Measurements from ENCODE around the gene COL25A1.
"Not testable (repeated sequence)": the region's sequence is repeated elsewhere in the genome, so short reads cannot be mapped to it uniquely, and the experiment has no call there.

Gene COL25A1

GRCh38 chr4:108890484-108890881 lies 412.0 kb downstream of the COL25A1 start:
- DNase-seq: no peak

- no peak for DNase-seq
Measured at GRCh38 chr4:108889696-108890483, 412.6 kb downstream of the COL25A1 start.

GRCh38 chr4:108888769-108889168 lies 413.7 kb downstream of the COL25A1 start:
- no peak for DNase-seq

- DNase-seq: no peak
Measured at GRCh38 chr4:108887034-108887433, 415.4 kb downstream of the COL25A1 start.

GRCh38 chr4:108885211-108885610 lies 417.2 kb downstream of the COL25A1 start:
- no peak for DNase-seq

- no peak for DNase-seq
Measured at GRCh38 chr4:108884596-108884995, 417.9 kb downstream of the COL25A1 start.

GRCh38 chr4:108881986-108882385 lies 420.5 kb downstream of the COL25A1 start:
- DNase-seq: no peak

GRCh38 chr4:108881190-108881589 lies 421.3 kb downstream of the COL25A1 start:
- DNase-seq: no peak

GRCh38 chr4:108878806-108879205 lies 423.7 kb downstream of the COL25A1 start:
- DNase-seq: no peak

GRCh38 chr4:108877821-108878220 lies 424.6 kb downstream of the COL25A1 start:
- DNase-seq: no peak

- no peak for DNase-seq
Measured at GRCh38 chr4:108874806-108875205, 427.7 kb downstream of the COL25A1 start.

GRCh38 chr4:108869970-108870369 lies 432.5 kb downstream of the COL25A1 start:
- DNase-seq: not testable (repeated sequence)

GRCh38 chr4:108868606-108869227 lies 433.7 kb downstream of the COL25A1 start:
- no peak for DNase-seq

- DNase-seq: no peak
Measured at GRCh38 chr4:108867476-108867875, 435.0 kb downstream of the COL25A1 start.

GRCh38 chr4:108861334-108861733 lies 441.1 kb downstream of the COL25A1 start:
- DNase-seq: peak in 1 of 2 experiments; percentile 14

- no peak for DNase-seq
Measured at GRCh38 chr4:108854786-108855185, 447.7 kb downstream of the COL25A1 start.

GRCh38 chr4:108852691-108853090 lies 449.8 kb downstream of the COL25A1 start:
- no peak for DNase-seq

GRCh38 chr4:108851366-108851765 lies 451.1 kb downstream of the COL25A1 start:
- no peak for DNase-seq

- no peak for DNase-seq
Measured at GRCh38 chr4:108850219-108850649, 452.2 kb downstream of the COL25A1 start.

GRCh38 chr4:108849611-108850168 lies 452.8 kb downstream of the COL25A1 start:
- peak in 1 of 2 experiments; percentile 23 for DNase-seq

- no peak for DNase-seq
Measured at GRCh38 chr4:108846568-108846967, 455.9 kb downstream of the COL25A1 start.

GRCh38 chr4:108840426-108840975 lies 462.0 kb downstream of the COL25A1 start:
- no peak for DNase-seq

GRCh38 chr4:108839333-108839732 lies 463.1 kb downstream of the COL25A1 start:
- no peak for DNase-seq

GRCh38 chr4:108838451-108838850 lies 464.0 kb downstream of the COL25A1 start:
- no peak for DNase-seq

All from Kasumi-1 (cell line).